Pancreas (tissue), 10 donors: ENCODE measurements around the gene EIF3CL. TPM values are rescaled to one million over a fixed set of nuclear protein-coding genes. Genes with fewer than 3 reads are reported as not detected.
"Not testable (repeated sequence)": the region's sequence is repeated elsewhere in the genome, so short reads cannot be mapped to it uniquely, and the experiment has no call there.

Experiments
- ATAC-seq, 4 donors: fragments of 200-7000 bp; cut with Tn5 transposase; one replicate each; pipeline versions ENCODE4 v1.8.0 to v1.9.1; 2020; ENCODE audit warnings: mild to moderate bottlenecking in 4 of 4, moderate library complexity in 4 of 4
- DNase-seq, 6 donors: peaks; one replicate each; pipeline ENCODE4 v3.0.0-alpha.2; 2020
- FAIRE-seq: peaks from 2 replicates; lab custom pipeline; 2012; peaks lifted over from hg19 to GRCh38; lab: Jason Lieb, UNC
- H3K27ac ChIP-seq, 4 donors: fragments of 200-600 bp; sonication (generic); 1 replicate in 3 of 4; 2 replicates in 1 of 4; pipeline versions ENCODE4 v1.5.0 to v1.8.0; 2020
- H3K27me3 ChIP-seq, 4 donors: fragments of 200-600 bp; one replicate each; pipeline ENCODE4 v1.8.0; 2021
- H3K36me3 ChIP-seq, 3 donors: fragments of 200-600 bp; sonication (generic) in 1 of 3; one replicate each; pipeline versions ENCODE4 v1.5.0 to v1.8.0; 2020 to 2021
- H3K4me1 ChIP-seq, 3 donors: fragments of 200-600 bp; one replicate each; pipeline ENCODE4 v1.8.0; 2021
- H3K4me3 ChIP-seq, 4 donors: fragments of 200-600 bp; sonication (generic) in 2 of 4; one replicate each; pipeline versions ENCODE4 v1.5.0 to v1.8.0; 2020 to 2021
- H3K9me3 ChIP-seq, 4 donors: fragments of 200-600 bp; one replicate each; pipeline ENCODE4 v1.8.0; 2021
- WGBS, 2 donors: extraction: QIAGEN DNeasy Blood & Tissue Kit; methylation state at CpG; one replicate each; pipeline ENCODE4 v1.1.7; 2013; 5-methylcytosine and 5-hydroxymethylcytosine counted together
- intact Hi-C, 3 donors: fragments of 100-400 bp; cut with DNase I; formaldehyde crosslinking; loops; one replicate each; pipeline versions ENCODE4 v1.11.1 to v1.14.2; 2022
- polyA plus RNA-seq, 2 donors: library from polyadenylated mRNA; stranded (reverse); fragments of 200-250 nt; gene quantifications; one replicate each; pipeline ENCODE4 v1.2.3, GENCODE V29; 2013
- total RNA-seq, 6 donors: library from RNA; stranded (reverse); fragmentation: NEBNext Ultra II Directional in 4 of 6; extraction: Animal tissue kit (Norgen Biotek cat#: 25700) in 4 of 6; gene quantifications; one replicate each; pipeline versions ENCODE4 v1.2.1 to v1.2.4, GENCODE V29; 2021 to 2023
- donor health status: healthy with polysubstance abuse.
- donor health status: DM: no; HTN: no; CAD: no; lungs with moderate emphysema.
- donor health status: DM: no; HTN: no; CAD: no.
- donor health status: control.
- donor health status: control.
- donor health status: Bipolar disorder and iron deficiency.
- donor health status: DM: yes; HTN: yes; CAD: no.
- donor health status: DM: no; HTN: no; CAD: no.
- donor health status: DM: no; HTN: no; CAD: no.
- donor health status: DM: yes; HTN: yes; CAD: no.

The EIF3CL gene
- total RNA-seq (10 to 100 TPM; 32.6 to 76.5 (median 50.5) TPM), polyA plus RNA-seq (10 to 100 TPM; 38.7 to 49.0 TPM)

- H3K9me3 ChIP-seq, FAIRE-seq, H3K27ac ChIP-seq, H3K36me3 ChIP-seq, H3K27me3 ChIP-seq, DNase-seq, intact Hi-C loops, H3K4me1 ChIP-seq: not testable (repeated sequence)
- ATAC-seq: peak; percentile 99 to 100 (median 100)
- H3K4me3 ChIP-seq: peak within 1 kb of the TSS in 1 of 4 donors; percentile 33
- no CpG with 5 or more reads among the region's 66 CpGs for WGBS, 2 donors
These were observed at the start of gene EIF3CL for GRCh38 chr16:28403220-28404072. Gene EIF3CL, minus strand, starts transcription at chr16:28403841. Its CDS starts 223 bp downstream, at chr16:28403618.

GRCh38 chr16:28447081-28447480, 43.4 kb upstream of the EIF3CL start:
- H3K4me3 ChIP-seq, intact Hi-C loops, DNase-seq, H3K27me3 ChIP-seq, H3K4me1 ChIP-seq, H3K36me3 ChIP-seq, H3K9me3 ChIP-seq, H3K27ac ChIP-seq, FAIRE-seq, ATAC-seq: not testable (repeated sequence)
- no CpG with 5 or more reads among the region's 6 CpGs for WGBS, 2 donors

- H3K27me3 ChIP-seq, H3K36me3 ChIP-seq, H3K9me3 ChIP-seq, H3K4me3 ChIP-seq, H3K27ac ChIP-seq, H3K4me1 ChIP-seq, FAIRE-seq, ATAC-seq, intact Hi-C loops, DNase-seq: not testable (repeated sequence)
- WGBS, 2 donors: no CpG with 5 or more reads among the region's 4 CpGs
These were observed 42.7 kb upstream of the EIF3CL start for GRCh38 chr16:28446388-28446787.

GRCh38 chr16:28443943-28444342, 40.3 kb upstream of the EIF3CL start:
- H3K27me3 ChIP-seq, H3K4me1 ChIP-seq, ATAC-seq, intact Hi-C loops, H3K4me3 ChIP-seq, H3K36me3 ChIP-seq, H3K9me3 ChIP-seq, FAIRE-seq, H3K27ac ChIP-seq: not testable (repeated sequence)
- WGBS, 2 donors: 62 to 94% methylated on average over 3 of the region's 6 CpGs
- peak in 1 of 6 donors; percentile 3 for DNase-seq

GRCh38 chr16:28438899-28439298, 35.3 kb upstream of the EIF3CL start:
- DNase-seq: peak in 1 of 6 donors; percentile 13
- H3K36me3 ChIP-seq, H3K27ac ChIP-seq, ATAC-seq, intact Hi-C loops, H3K27me3 ChIP-seq, H3K4me1 ChIP-seq, FAIRE-seq, H3K4me3 ChIP-seq, H3K9me3 ChIP-seq: not testable (repeated sequence)
- WGBS, 2 donors: 84 to 100% methylated on average over 2 to 3 of the region's 6 CpGs

- H3K36me3 ChIP-seq, H3K9me3 ChIP-seq, FAIRE-seq, H3K27me3 ChIP-seq, H3K27ac ChIP-seq, ATAC-seq, intact Hi-C loops, H3K4me3 ChIP-seq, H3K4me1 ChIP-seq: not testable (repeated sequence)
- WGBS, 2 donors: 87 to 95% methylated on average over 7 to 19 of the region's 29 CpGs
- peak in 3 of 6 donors; percentile 3 to 29 (median 16) for DNase-seq
These were observed 31.7 kb upstream of the EIF3CL start for GRCh38 chr16:28435340-28435739.

- H3K27ac ChIP-seq: not testable (repeated sequence)
These were observed 22.5 kb upstream of the EIF3CL start for GRCh38 chr16:28426060-28426680.

GRCh38 chr16:28421071-28421750, 17.6 kb upstream of the EIF3CL start:
- H3K27ac ChIP-seq, H3K36me3 ChIP-seq, FAIRE-seq, H3K9me3 ChIP-seq, DNase-seq, H3K4me1 ChIP-seq, intact Hi-C loops, H3K27me3 ChIP-seq, H3K4me3 ChIP-seq: not testable (repeated sequence)
- no CpG with 5 or more reads among the region's 11 CpGs for WGBS, 2 donors
- peak in 3 of 4 donors; percentile 43 to 63 (median 53) for ATAC-seq

More at GRCh38 chr16:28426060-28426680, 22.5 kb upstream of the EIF3CL start:
- H3K4me3 ChIP-seq, H3K9me3 ChIP-seq, H3K4me1 ChIP-seq, DNase-seq, H3K27me3 ChIP-seq, intact Hi-C loops, H3K36me3 ChIP-seq: not testable (repeated sequence)
- WGBS, 2 donors: no CpG with 5 or more reads among the region's 10 CpGs
- ATAC-seq (peak; percentile 96 to 100 (median 98)), FAIRE-seq (peak; percentile 45)

- 91 to 94% methylated on average over 16 to 19 of the region's 30 CpGs for WGBS, 2 donors
- H3K4me3 ChIP-seq, H3K4me1 ChIP-seq, intact Hi-C loops, ATAC-seq, H3K27ac ChIP-seq, H3K27me3 ChIP-seq, FAIRE-seq, H3K36me3 ChIP-seq, H3K9me3 ChIP-seq: not testable (repeated sequence)
- peak in 2 of 6 donors; percentile 1 to 6 for DNase-seq
These were observed 13.4 kb upstream of the EIF3CL start for GRCh38 chr16:28417033-28417432.

- H3K36me3 ChIP-seq, H3K4me3 ChIP-seq, H3K9me3 ChIP-seq, H3K27me3 ChIP-seq, ATAC-seq, intact Hi-C loops, H3K27ac ChIP-seq, H3K4me1 ChIP-seq, FAIRE-seq: not testable (repeated sequence)
- DNase-seq: peak in 3 of 6 donors; percentile 15 to 39 (median 37)
- 91 to 98% methylated on average over 8 to 15 of the region's 18 CpGs for WGBS, 2 donors
These were observed 10.9 kb upstream of the EIF3CL start for GRCh38 chr16:28414530-28414929.

GRCh38 chr16:28413585-28413984, 9.9 kb upstream of the EIF3CL start:
- no CpG with 5 or more reads among the region's 7 CpGs for WGBS, 2 donors
- H3K9me3 ChIP-seq, H3K36me3 ChIP-seq, ATAC-seq, intact Hi-C loops, H3K27me3 ChIP-seq, H3K27ac ChIP-seq, DNase-seq, H3K4me1 ChIP-seq, FAIRE-seq, H3K4me3 ChIP-seq: not testable (repeated sequence)
